G401.6 (cell line): ENCODE measurements around the gene SPSB3.
"Not testable (repeated sequence)": the region's sequence is repeated elsewhere in the genome, so short reads cannot be mapped to it uniquely, and the experiment has no call there.

Experiments used
- FAIRE-seq: peaks from 2 replicates; lab custom pipeline; 2012; peaks lifted over from hg19 to GRCh38; lab: Jason Lieb, UNC

SPSB3 gene

DNA sequence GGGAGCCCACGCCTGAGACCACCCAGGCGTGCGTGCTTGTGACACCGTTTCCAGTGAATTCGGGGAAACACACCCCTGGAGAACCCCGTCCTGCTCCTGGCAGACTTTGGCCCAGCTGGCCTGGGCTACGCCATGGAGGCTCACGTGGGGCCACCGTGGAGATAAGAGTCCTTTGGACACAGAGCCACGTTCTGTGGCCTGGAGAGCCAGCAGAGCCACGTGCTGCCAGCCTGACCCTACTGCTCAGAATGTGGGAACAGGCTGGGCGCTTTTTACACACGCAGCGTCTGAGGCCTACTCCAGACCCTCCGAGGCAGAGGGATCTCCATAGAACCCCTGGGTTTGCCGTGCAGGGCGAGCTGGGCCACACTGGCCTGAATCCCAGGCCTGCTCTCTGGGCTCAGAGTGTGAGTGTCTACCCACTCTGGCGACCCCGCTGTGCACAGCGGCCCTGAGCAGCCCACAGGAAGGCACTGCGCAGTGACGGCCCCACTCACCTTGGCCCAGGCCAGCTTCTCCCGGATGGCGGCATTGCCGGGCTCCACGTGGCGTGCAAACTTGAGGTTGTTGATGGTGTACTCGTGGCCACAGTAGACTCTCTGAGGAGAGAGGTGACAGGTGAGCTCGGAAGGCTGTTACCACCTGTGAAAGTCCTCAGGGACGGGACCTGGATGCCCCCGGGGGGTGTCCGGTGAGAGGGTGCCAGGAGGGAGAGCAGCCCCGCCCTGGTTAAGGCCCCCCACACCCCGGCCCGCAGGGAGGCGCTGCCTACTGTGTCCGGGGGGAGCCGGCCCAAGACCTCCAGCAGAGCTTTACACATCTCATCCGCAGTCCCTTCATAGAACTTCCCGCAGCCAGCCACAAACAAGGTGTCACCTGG is 34.3 kb upstream of the SPSB3 start:
- FAIRE-seq: no peak

DNA sequence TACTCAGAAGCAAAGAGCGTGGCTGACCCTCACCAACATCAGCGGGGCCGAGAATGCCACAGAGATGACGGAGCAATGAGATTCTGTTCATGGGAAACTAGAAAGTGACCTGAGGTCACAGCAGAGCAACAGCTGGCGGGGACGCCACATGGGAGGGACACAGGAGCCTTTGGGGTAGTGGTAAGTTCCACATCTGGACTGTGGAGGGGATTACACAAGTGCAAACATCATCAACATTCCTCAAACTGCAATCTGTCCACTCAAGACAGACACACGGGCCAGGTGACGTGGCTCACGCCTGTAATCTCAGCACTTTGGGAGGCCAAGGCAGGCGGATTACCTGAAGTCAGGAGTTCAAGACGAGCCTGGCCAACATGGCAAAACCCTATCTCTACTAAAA is 33.1 kb upstream of the SPSB3 start:
- no peak for FAIRE-seq

DNA sequence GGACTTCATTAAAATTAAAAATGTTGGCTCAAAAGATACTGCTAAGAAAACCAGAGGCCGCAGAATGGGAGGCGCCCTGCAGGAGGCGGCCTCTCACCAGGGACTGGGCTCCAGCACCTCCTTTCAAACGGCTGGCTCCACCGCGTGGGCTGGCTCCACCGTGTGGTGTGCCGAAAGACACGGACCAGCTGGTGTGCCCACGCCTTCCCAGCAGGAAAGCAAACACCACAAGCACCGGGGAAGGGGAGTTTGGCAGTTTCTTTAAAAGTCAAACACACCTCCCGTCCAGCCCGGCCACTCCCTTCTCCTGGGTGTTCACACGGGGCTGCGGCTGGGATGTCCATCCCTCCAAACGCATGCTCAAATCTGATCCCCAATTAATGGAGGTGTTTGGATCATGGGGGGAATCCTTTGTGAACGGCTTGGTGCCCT is 30.4 kb upstream of the SPSB3 start:
- FAIRE-seq: no peak

DNA sequence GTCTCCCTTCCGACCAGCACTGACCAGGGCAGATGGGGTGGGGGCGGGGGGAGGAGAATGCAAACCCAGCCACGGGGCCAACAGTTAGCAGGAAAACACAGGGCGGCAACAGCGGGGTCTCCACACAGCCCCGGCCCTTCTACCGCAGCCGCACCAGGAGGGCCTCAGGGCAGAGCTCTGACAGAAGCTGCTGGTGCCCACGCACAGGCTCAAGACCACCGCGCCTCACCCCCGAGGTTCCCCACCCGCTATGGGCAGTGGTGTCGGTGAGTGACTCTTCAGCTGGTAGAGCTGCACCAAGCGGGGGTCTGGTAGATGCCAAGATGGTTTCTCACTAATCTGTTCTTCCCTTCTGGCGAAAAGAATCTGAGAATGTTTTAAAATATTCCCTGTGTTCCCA is 28.2 kb upstream of the SPSB3 start:
- no peak for FAIRE-seq

DNA sequence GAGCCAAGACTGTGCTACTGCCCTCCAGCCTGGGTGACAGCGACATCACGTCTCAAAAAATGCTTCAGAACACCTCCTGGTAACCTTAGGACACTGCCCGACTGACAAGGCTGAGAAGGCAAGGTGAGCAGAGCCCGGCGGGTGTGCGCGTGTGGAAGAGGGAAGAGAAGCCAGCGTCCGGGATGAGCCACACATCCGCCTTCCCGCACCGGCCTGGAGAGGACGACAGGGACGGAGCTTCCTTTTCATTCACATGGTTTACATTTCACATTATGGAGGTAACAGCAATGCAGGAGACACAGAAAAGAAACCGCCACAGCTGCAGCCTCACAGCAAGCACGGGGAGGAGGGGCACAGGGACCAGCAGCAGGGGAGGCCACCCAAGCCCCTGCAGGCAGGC is 27.7 kb upstream of the SPSB3 start:
- no peak for FAIRE-seq

DNA sequence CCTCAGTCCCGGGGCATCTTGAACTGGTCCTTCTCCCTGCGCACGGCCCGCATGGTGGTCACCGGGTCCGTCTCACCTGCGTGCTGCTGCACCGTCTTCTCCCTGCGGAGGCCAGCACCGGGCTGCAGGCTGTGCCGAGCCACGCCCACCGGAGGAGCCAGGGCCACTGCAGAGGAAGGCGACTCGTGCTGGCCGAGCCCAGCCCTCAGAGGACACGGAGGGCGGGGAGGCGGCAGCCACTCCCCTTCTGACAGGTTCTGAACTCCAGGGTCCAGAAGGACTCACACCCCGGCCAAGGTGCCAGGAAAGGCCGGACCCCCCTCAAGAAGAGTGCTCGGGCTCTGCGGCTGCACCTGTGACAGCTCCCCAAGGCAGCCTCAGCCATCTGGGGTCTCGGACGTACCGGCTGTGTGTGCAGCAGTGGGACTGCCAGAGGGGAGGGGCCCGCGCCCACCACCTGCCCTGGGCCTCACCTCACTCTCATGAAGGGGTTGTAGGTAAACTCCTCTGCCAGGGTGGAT is 27.0 kb upstream of the SPSB3 start:
- FAIRE-seq: no peak

DNA sequence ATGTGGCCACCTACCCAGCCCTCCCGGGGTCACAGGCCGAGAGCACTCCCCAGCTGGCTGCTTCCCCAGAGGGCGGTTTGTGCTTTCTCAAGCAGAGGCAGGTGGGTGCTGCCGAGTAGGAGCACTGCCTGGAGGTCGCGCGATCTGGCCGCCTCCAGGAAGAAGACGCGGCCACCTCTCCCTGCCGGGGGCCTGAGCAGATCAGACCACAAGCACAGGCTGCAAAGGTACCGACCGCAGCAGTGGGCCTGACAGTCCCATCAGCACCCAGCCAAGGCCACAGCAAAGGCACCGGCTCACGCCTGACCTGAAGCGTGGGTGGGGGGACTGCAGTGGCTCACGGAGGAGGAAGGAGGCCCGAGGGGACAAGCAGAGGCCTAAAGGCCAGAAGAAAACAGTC is 26.3 kb upstream of the SPSB3 start:
- no peak for FAIRE-seq

DNA sequence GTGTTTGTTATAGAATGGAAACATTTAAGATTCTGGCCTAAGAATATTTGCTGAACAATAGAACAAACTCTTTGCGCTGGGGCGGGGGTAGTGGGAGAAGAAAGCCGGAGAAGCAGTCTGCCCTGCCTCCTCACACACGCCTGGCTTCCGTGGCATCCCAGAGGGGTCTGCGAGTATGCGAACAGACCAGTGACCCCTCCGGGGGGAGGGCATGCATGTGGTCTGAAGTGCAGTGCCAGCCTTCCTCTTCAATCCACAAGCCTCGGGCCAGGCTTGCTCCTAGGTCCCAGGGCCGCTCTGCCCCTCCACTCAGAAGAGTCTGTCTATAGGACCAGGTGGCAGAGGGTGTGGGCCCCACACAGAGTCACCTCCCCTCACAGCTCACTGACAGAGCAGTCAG is 25.3 kb upstream of the SPSB3 start:
- no peak for FAIRE-seq

DNA sequence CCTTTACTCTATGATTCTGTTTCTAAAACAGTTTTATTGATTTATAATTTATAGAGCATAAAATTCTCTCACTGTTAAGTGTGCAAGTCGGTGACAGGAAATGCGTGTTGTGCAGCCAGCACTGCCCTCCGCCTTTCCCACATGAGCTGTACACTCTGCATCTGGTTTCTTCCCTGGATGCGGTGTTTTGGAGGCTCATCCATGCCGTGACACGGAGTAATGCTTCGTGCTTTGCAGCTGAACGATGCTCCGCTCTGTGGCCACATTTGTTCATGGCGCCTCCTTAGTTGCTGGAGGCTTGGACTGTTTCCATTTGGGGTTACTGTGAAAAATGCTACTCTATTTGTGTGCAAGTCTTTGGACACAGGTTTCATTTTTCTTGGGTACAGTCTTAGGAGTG is 18.3 kb upstream of the SPSB3 start:
- FAIRE-seq: no peak

DNA sequence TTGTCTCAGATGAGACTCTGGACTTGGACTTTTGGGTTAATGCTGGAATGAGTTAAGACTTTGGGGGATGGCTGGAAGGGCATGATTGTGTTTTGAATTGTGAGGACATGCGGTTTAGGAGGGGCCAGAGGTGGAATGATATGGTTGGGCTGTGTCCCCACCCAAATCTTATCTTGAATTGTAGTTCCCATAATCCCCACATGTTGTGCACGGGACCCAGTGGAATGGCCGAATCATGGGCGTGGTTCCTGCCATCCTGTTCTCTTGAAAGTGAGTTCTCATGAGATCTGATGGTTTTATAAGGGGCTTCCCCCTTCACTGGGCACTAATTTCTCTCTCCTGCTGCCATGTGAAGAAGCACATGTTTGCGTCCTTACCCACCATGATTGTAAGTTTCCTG is 16.9 kb upstream of the SPSB3 start:
- FAIRE-seq: not testable (repeated sequence)

DNA sequence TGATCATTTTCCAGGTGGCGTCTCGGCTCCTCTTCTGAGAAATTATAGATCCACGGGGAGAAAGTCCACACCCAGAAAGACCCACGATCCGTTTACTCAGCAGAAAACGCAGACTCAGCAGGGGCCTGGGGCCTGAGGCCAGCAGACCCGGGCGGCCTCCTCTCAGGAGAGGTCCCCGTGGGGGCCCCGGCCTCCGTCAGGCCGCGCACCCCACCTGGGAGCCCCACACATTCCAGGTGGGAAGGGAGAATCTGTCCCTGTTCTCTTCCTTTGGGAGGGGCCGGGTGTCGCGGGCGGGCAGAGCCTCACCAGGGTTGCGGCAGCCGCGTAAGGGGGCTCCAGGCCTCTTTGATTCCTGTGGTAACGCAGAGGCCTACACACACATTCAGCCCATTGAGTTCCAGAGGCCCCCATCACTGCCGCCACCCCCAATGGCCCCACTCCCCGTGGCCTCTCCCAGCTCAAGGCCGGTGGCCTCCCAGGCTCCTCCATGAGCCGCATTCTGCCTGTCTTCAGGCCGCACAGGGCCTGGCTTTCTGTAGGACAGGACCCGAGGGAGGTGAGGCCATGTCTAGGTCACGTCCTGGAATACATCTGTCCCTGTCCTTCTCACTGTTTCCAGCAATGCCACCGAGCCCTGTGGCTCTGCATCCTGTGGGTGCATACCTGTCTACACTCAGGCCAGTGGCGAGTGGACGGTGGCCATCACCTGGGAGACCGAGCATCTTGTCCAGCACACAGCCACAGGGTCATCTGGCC is 12.7 kb upstream of the SPSB3 start:
- FAIRE-seq: no peak

DNA sequence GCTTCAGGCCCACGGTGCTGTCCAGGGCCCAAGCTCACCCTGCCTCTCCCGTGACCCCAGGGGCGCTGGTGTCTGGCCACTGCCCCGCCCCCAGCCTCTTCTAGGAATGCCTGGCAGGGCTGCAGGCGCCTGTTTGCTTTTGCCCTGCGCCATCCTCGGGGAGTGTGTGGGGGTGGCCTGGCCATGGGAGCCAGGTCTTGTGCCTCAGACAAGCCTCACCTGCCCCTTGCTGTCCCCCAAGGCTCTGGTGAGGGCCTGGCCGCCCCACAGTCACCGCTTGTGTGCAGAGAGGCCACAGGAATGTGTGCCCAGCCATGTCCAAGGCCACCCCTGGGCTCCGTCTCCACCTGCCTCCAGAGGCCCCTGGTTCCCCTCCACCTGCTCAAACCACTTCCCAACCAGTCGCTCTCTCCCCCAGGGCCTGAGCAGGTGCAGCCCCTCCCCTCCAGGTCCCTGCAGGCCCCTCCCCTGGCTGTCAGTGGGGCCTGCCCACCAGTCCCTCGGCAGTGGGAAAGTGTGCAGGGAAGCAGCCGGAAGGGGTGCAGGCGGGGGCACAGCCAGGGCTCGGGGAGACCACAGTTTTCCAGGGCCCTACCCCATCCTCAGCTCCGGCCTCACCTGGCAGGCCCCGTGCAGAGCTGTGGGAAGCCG is 12.0 kb upstream of the SPSB3 start:
- no peak for FAIRE-seq

DNA sequence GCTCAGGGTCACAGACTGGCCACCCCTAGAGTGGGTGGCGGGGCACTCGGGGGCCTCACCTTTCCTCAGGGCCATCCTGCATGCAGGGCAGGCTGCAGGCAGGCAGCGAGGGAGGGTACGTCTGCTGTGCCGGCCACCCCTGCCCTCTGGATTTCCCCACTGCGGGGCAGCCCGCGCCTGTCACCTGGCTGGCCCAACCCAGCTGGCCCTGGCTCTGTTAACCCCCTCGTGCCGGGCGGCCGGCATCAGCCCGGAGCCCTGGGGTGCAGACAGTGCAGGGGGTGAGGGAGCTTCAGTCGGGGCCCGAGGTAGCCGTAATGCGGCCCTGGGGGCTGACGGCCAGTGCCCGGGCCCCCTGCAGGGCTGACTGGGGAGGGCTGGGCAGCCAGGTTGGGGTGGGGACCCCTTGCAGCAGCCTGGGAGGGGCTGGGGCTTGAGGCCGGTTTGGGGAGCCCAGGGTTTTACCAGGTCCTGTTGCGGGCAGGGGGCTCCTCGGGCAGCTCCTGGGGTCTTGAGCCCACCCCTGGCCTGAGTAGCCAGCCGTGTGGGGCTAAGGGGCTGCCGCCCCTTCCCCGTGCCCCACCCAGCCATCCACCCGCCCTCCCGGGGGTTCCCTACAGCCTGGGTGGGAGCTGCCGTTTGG is 11.3 kb upstream of the SPSB3 start, which contains the start of gene IGFALS:
Gene IGFALS (minus strand): TSS at position 128 of the 643 bp plus-strand sequence. CDS start 53 bp downstream, at position 75.
- FAIRE-seq: no peak

DNA sequence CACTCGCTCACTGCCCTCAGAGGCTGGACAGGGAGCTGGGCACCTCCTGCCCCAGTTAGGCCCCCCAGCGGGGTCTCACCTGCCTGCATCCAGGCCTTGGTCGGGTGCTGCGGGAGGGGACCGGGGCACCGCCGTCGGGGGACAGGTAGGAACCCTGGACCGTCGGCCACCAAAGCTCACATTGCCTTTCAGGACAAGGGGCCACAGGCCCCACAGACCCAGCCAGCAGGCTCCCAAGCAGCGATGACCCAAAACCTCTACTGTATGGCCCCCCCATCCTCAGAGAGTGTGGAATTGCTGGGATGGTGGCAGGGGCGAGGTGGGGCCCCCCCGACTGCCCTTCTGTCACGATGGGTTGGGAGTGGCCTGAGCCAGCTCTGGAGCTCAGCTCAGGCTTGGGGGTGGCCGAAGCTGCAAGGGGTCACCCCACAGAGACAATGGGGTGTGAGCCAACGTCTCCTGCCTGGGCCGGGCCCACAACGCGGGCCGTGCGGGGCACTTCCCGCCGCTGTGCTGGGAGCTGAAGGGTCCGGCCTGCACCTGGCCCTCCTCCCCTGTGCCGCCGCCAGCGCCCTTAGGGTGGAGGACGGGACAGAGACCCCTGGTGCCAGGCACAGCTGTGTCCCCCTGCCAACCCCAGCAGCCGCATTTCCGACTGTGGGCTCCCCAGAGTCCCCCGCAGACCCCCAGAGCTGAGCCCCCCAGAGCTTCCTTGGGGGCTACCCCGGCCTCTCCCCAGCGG is 10.6 kb upstream of the SPSB3 start:
- FAIRE-seq: no peak

DNA sequence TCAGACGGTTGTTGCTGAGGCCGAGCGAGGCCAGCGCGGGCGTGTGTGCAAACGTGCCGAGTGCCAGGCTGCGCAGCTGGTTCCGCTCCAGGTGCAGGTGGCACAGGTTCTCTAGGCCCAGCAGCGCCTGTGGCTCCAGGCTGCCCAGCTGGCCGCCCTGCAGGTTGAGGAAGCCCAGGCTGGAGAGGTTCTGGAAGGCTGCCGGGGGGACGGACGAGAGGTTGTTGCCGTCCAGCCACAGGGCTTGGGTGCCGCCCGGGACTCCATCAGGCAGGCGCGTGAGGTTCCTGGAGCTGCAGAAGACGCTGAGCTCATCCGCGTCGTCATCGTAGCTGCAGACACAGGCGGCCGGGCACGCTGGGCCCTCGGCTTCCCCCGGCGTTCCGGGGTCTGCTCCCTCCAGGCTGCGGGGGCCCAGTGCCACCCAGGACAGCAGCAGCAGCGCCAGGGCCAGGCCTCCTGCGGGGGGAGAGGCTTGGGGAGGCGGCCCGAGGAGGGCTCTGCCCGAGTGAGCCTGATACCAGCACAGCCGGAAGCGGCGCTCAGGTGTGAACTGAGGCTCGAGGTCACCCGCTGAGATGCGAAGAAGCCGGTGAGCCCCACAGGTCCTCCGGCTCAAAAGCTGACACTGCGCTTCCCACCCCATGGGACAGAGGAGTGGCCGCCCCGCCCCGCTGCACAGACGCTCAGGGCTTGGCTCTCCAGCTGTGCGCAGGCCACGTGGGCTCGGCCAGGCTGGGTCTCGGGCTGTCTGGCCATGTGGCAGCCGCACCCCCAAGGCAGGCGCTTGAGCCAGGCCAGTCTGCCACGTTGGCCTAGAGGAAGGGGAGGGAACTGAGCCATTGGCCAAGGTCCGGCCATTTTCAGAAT is 9.8 kb upstream of the SPSB3 start:
- FAIRE-seq: no peak

DNA sequence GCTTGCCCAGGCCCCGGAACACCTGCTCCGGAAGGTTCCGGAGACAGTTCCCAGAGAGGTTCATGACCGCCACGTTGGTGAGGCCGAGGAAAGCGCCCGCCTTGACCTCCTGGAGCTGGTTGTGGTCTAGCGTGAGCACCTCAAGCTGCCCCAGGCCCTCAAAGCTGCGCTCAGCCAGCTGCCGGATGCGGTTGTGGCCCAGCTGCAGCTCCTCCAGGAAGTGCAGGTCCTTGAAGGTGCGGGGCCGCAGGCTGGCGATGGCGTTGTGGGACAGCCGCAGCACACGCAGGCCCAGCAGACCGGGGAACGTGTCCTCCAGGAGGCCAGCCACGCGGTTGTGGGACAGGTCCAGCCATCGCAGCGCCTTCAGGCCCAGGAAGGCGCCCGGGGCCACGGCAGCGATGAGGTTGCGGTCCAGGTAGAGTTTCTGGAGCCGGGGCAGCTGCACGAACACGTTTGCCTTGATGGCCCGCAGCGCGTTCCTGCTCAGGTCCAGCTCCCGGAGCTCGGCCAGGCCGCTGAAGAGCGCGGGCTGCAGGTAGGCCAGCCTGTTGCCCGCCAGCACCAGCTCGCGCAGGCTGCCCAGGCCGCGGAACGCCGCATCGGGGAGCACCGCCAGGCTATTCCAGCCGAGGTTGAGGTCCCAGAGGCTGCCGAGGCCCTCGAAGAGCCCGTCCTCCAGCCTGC is 9.0 kb upstream of the SPSB3 start:
- FAIRE-seq: no peak

DNA sequence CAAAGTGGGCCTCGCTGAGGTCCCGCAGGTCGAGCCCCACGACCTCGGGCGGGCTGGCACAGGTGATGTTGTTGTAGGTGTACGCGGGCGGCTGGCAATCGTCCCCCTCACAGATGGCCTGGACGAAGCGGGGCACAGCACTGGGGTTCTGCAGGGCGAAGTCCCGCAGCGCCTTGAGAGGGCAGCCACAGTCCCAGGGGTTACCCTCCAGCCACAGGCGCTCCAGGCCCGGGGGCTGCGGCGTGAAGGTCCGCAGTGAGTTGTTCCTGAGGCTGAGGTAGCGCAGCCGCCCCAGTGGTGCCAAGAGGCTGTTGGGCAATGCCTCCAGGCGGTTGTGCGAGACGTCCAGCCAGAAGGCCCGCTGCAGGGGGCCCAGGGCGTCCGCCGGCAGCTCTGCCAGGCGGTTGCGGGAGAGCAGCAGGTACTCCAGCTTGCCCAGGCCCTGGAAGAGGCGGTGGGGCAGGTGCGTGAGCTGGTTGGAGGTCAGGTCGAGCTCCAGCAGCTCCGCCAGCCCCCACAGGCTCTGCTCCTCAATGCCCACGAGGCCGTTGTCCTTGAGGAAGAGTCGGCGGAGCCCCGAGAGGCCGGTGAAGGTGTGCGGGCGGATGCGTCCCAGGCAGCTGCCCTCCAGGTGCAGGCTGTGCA is 8.4 kb upstream of the SPSB3 start:
- no peak for FAIRE-seq

DNA sequence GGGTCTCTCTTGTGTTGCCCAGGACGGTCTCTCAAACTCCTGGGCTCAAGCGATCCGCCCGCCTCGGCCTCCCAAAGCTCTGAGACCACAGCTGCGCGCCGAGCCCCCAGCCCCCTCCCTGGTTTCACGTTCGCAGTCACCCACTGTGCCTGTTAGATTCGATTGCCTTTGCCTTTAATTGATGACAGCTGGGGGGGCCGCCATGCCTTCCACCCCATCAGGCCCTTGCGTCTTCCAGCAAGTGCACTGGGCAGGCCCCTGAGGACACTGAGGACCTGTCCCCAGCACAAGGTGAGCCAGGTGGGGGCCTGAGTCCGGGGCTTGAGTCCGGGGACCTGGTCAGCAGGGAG is 7.9 kb upstream of the SPSB3 start:
- no peak for FAIRE-seq

DNA sequence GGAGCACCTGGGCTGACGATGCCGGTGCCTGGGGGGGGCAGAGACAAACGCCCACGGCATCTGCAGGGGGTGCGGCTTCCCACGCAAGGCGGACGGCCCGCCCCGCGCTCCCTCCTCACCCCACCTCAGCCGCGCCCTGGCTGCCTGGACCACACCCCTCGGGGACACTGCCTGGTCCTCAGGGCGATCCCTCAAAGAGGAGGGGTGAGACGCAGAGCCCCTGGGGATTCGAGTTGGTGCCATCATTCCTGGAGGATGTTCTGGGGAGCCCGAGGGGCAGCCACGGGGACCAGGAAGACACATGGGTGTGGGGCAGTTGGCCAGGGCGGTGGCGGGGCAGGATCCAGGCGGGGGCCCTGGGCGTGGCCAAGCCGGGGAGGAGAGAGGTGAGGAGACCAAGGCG is 7.3 kb upstream of the SPSB3 start:
- FAIRE-seq: no peak

DNA sequence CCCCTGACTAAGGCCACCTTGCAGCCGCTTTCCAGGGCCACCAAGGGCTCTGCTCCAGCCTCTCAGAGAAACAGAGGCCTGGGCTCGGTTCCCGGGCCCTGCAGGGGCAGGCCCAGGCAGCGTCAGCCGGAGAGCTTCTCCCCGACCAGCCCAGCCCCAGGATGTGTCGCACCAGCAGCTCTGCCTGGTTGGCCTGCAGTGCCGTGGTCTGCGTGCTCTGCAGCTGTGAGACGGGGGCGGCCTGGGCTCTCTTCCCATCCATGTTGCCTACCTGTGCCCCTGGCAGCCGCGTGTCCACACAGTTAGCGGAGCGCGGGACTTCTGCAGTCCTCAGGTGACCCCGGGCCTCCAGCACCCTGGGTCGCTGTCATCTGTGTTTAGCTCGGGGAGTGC is 6.3 kb upstream of the SPSB3 start:
- no peak for FAIRE-seq
